HG03575 (cell line): Measurements from ENCODE around the gene ORC6.

Experiments used
- ATAC-seq: cut with Tn5 transposase; IDR thresholded peaks from one replicate; pipeline ENCODE4 v1.9.1; 2021; ENCODE audit not compliant: unreplicated experiment, insufficient number of reproducible peaks, low FRiP score; ENCODE audit errors: extremely low read depth

The ORC6 gene

GRCh38 chr16:46729326-46729995, 40.0 kb downstream of the ORC6 start:
- ATAC-seq, result no peak

GRCh38 chr16:46730126-46730525, 40.7 kb downstream of the ORC6 start:
- no peak for ATAC-seq

GRCh38 chr16:46730801-46731690, 41.6 kb downstream of the ORC6 start:
- ATAC-seq, result no peak

GRCh38 chr16:46731691-46732555, 42.5 kb downstream of the ORC6 start:
- no peak for ATAC-seq

GRCh38 chr16:46732561-46732960, 43.1 kb downstream of the ORC6 start:
- no peak for ATAC-seq

GRCh38 chr16:46733319-46733830, 43.9 kb downstream of the ORC6 start:
- no peak for ATAC-seq

- ATAC-seq, result no peak
Observed at GRCh38 chr16:46736695-46737094, 47.2 kb downstream of the ORC6 start.

- ATAC-seq, result no peak
Observed at GRCh38 chr16:46737621-46738214, 48.3 kb downstream of the ORC6 start.

GRCh38 chr16:46739934-46740333, 50.5 kb downstream of the ORC6 start:
- no peak for ATAC-seq

GRCh38 chr16:46743232-46743719, 53.8 kb downstream of the ORC6 start:
- ATAC-seq, result no peak

GRCh38 chr16:46745617-46746016, 56.2 kb downstream of the ORC6 start:
- no peak for ATAC-seq

- no peak for ATAC-seq
Observed at GRCh38 chr16:46746821-46747776, 57.6 kb downstream of the ORC6 start.
